D721Med (cell line): ENCODE measurements around the gene CENPF.

ENCODE experiments used
- DNase-seq: peaks from one replicate; pipeline ENCODE4 v3.0.0; 2011; ENCODE audit warnings: low spot score; ENCODE audit not compliant: insufficient read length
- FAIRE-seq: peaks from 2 replicates; lab custom pipeline; 2011; peaks lifted over from hg19 to GRCh38; lab: Jason Lieb, UNC
- TF ChIP-seq, protein P1 (sequence below): IDR thresholded peaks from 2 replicates; pipeline ENCODE4 v1.5.1; 2012; ENCODE audit warnings: mild to moderate bottlenecking, control low read depth; ENCODE audit not compliant: insufficient read depth; ENCODE audit errors: missing control alignments

The CENPF gene

DNA sequence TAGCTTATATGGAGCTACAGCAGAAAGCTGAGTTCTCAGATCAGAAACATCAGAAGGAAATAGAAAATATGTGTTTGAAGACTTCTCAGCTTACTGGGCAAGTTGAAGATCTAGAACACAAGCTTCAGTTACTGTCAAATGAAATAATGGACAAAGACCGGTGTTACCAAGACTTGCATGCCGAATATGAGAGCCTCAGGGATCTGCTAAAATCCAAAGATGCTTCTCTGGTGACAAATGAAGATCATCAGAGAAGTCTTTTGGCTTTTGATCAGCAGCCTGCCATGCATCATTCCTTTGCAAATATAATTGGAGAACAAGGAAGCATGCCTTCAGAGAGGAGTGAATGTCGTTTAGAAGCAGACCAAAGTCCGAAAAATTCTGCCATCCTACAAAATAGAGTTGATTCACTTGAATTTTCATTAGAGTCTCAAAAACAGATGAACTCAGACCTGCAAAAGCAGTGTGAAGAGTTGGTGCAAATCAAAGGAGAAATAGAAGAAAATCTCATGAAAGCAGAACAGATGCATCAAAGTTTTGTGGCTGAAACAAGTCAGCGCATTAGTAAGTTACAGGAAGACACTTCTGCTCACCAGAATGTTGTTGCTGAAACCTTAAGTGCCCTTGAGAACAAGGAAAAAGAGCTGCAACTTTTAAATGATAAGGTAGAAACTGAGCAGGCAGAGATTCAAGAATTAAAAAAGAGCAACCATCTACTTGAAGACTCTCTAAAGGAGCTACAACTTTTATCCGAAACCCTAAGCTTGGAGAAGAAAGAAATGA lies 37.6 kb downstream of the CENPF start:
- TF ChIP-seq, protein P1, sequence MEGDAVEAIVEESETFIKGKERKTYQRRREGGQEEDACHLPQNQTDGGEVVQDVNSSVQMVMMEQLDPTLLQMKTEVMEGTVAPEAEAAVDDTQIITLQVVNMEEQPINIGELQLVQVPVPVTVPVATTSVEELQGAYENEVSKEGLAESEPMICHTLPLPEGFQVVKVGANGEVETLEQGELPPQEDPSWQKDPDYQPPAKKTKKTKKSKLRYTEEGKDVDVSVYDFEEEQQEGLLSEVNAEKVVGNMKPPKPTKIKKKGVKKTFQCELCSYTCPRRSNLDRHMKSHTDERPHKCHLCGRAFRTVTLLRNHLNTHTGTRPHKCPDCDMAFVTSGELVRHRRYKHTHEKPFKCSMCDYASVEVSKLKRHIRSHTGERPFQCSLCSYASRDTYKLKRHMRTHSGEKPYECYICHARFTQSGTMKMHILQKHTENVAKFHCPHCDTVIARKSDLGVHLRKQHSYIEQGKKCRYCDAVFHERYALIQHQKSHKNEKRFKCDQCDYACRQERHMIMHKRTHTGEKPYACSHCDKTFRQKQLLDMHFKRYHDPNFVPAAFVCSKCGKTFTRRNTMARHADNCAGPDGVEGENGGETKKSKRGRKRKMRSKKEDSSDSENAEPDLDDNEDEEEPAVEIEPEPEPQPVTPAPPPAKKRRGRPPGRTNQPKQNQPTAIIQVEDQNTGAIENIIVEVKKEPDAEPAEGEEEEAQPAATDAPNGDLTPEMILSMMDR: no peak
- FAIRE-seq: peak; percentile 70
- DNase-seq: no peak

DNA sequence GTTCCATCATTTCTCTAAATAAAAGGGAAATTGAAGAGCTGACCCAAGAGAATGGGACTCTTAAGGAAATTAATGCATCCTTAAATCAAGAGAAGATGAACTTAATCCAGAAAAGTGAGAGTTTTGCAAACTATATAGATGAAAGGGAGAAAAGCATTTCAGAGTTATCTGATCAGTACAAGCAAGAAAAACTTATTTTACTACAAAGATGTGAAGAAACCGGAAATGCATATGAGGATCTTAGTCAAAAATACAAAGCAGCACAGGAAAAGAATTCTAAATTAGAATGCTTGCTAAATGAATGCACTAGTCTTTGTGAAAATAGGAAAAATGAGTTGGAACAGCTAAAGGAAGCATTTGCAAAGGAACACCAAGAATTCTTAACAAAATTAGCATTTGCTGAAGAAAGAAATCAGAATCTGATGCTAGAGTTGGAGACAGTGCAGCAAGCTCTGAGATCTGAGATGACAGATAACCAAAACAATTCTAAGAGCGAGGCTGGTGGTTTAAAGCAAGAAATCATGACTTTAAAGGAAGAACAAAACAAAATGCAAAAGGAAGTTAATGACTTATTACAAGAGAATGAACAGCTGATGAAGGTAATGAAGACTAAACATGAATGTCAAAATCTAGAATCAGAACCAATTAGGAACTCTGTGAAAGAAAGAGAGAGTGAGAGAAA lies 38.4 kb downstream of the CENPF start:
- TF ChIP-seq, protein P1: no peak
- no peak for DNase-seq
- FAIRE-seq: peak; percentile 29

DNA sequence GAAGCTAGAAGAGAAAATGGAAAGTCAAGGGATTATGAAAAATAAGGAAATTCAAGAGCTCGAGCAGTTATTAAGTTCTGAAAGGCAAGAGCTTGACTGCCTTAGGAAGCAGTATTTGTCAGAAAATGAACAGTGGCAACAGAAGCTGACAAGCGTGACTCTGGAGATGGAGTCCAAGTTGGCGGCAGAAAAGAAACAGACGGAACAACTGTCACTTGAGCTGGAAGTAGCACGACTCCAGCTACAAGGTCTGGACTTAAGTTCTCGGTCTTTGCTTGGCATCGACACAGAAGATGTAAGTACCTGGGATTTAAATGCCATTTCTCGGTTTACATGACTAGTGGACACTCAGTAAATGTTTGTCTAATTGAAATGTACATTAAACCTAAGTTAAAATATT lies 40.0 kb downstream of the CENPF start:
- FAIRE-seq (no peak), DNase-seq (no peak)
- TF ChIP-seq, protein P1: no peak

DNA sequence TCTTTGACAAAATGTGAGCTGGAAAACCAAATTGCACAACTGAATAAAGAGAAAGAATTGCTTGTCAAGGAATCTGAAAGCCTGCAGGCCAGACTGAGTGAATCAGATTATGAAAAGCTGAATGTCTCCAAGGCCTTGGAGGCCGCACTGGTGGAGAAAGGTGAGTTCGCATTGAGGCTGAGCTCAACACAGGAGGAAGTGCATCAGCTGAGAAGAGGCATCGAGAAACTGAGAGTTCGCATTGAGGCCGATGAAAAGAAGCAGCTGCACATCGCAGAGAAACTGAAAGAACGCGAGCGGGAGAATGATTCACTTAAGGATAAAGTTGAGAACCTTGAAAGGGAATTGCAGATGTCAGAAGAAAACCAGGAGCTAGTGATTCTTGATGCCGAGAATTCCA lies 42.7 kb downstream of the CENPF start:
- FAIRE-seq (no peak), DNase-seq (no peak)
- TF ChIP-seq, protein P1: no peak

DNA sequence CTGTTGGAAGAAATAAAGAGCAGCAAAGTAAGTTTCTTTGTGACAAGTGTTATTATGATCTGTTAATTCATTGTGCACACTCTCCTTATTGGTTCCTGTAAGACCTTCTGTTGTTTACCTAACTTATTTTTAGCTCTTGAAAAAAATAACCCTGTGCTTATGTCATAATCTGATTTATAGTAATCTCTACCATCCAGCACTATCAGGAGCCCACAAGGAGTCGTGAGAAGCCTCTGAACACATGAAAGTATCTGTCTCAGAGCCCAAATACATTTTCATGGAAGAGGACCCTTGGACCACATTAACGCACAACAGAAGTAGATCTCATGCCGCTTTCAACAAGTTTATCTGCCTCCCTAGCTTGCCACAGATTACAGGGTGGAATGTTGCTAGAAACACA lies 45.8 kb downstream of the CENPF start:
- DNase-seq (peak; percentile 45), FAIRE-seq (peak; percentile 99)
- TF ChIP-seq, protein P1: peak; percentile 5

DNA sequence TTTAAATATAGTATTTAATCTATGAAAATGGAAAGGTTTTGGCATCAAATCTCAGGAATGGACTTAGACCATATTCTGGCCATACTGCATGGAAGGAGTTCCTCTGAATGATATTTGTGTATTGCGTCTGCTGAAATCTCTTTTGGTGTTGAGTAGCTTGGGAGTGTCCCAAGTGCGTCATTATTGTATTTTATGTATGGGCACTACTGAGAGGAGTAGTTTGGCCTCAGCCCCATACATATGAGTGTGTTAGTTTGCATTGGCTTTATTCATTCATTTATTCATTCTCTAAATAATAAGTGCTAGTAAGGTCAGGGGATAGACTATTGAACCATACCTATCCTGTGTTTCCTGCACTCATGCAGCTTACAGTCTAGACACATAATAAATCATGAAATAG lies 46.6 kb downstream of the CENPF start:
- FAIRE-seq (peak; percentile 82), DNase-seq (no peak)
- TF ChIP-seq, protein P1: no peak

DNA sequence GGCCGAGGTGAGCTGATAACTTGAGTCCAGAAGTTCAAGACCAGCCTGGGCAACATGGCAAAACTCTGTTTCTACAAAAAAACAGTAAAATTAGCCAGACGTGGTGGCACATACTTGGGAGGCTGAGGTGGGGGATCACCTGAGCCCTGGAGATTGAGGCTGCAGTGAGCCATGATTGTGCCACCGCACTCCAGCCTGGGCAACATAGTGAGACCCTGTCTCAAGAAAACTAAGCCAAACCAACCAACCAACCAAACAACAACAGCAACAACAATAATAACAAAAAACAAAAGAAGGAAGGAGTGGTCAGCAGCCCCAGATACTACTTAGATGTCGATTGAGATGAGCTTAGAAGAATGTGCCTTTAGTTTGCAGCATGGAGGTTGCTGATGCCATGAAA lies 47.7 kb downstream of the CENPF start:
- TF ChIP-seq, protein P1: no peak
- FAIRE-seq (no peak), DNase-seq (no peak)
